SK-N-SH treated with all-trans-retinoic acid at 6 μM for 48 hours (cell line): ENCODE measurements around the gene STK4.

ENCODE experiments used
- ARNTL ChIP-seq: fragments of 450-650 bp; formaldehyde crosslinking; IDR thresholded peaks from 2 replicates; pipeline ENCODE4 v1.5.0; 2020; ENCODE audit warnings: low read depth, mild to moderate bottlenecking, moderate library complexity, borderline replicate concordance
- CSDC2 ChIP-seq: fragments of 250-450 bp; sonication (Bioruptor Pico); IDR thresholded peaks from 2 replicates; pipeline ENCODE4 v1.5.0; 2020; ENCODE audit warnings: mild to moderate bottlenecking, moderate library complexity
- ESRRG ChIP-seq: fragments of 250-450 bp; sonication (Bioruptor Pico); IDR thresholded peaks from 2 replicates; pipeline ENCODE4 v1.6.1; 2021; ENCODE audit warnings: mild to moderate bottlenecking
- PPARA ChIP-seq: fragments of 250-450 bp; sonication (Bioruptor Pico); IDR thresholded peaks from 2 replicates; pipeline ENCODE4 v1.5.0; 2020; ENCODE audit warnings: mild to moderate bottlenecking, borderline replicate concordance
- RARB ChIP-seq: fragments of 250-450 bp; sonication (Bioruptor Pico); IDR thresholded peaks from 2 replicates; pipeline ENCODE4 v1.8.0; 2021; ENCODE audit warnings: mild to moderate bottlenecking, moderate library complexity
- TCF4 ChIP-seq: fragments of 250-450 bp; sonication (Bioruptor Pico); IDR thresholded peaks from 2 replicates; pipeline ENCODE4 v1.8.0; 2021; ENCODE audit warnings: mild to moderate bottlenecking, moderate library complexity, borderline replicate concordance
- ZC3H10 ChIP-seq: fragments of 250-450 bp; sonication (Bioruptor Pico); IDR thresholded peaks from 2 replicates; pipeline ENCODE4 v1.5.1; 2021; ENCODE audit warnings: mild to moderate bottlenecking, moderate library complexity
- ZFP3 ChIP-seq: fragments of 250-450 bp; sonication (Bioruptor Pico); IDR thresholded peaks from 2 replicates; pipeline ENCODE4 v1.5.0; 2020; ENCODE audit warnings: mild to moderate bottlenecking, moderate library complexity
- ZNF70 ChIP-seq: fragments of 450-650 bp; formaldehyde crosslinking; IDR thresholded peaks from 2 replicates; pipeline ENCODE4 v1.5.0; 2020; ENCODE audit warnings: mild to moderate bottlenecking, moderate library complexity
- ZNF8 ChIP-seq: fragments of 450-650 bp; formaldehyde crosslinking; IDR thresholded peaks from 2 replicates; pipeline ENCODE4 v1.5.0; 2020; ENCODE audit warnings: mild to moderate bottlenecking, moderate library complexity
- TF ChIP-seq, protein P1 (sequence below): fragments of 250-450 bp; sonication (Bioruptor Pico); IDR thresholded peaks from 2 replicates; pipeline ENCODE4 v1.8.0; 2020; ENCODE audit warnings: mild to moderate bottlenecking, moderate library complexity, borderline replicate concordance
- TF ChIP-seq, protein P2 (sequence below): fragments of 250-450 bp; sonication (Bioruptor Pico); IDR thresholded peaks from 2 replicates; pipeline ENCODE4 v1.5.0; 2020; ENCODE audit warnings: mild to moderate bottlenecking, moderate library complexity
- TF ChIP-seq, protein P3 (sequence below): fragments of 250-450 bp; sonication (Bioruptor Pico); IDR thresholded peaks from 2 replicates; pipeline ENCODE4 v1.5.1; 2020; ENCODE audit warnings: low read depth, mild to moderate bottlenecking, moderate library complexity

DNA sequence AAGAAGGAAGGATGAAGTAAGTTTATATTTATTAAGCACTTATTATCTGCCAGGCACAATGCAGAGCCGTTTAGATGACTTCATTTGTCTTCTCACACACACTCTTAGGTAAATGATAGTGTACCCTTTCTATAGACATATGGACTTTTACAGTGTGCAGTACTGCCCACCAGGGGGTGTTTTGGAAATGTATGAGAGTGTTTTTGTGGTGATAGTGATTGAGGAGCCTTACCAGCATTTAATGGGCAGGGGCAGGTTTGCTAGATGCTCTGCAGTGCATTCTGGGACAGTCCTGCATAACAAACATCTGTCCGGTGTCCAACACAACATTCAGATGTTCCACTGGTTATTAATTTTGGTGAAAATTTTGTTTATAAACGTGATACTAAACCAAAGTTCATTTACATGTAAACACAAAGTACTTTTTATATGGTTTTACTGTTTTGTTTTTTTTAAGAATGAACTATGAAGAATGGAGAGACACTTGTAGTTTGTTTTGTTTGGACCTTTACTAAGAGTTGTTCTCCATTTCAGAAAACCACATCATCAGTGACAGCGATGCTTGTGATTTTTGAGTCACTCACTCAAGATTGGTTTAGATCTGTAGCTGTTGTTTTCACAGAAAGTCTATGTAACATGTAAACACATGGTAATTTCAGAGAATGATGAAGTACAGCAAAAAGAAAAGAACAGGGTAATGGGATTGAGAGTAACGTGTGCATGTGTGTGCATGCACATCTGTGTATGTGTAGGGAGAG is 114.7 kb downstream of the STK4 start:
- TF ChIP-seq CSDC2 (CRISPR knock-in tag) (no peak), ZNF70 (no peak), ARNTL (no peak), TCF4 (no peak), ZNF8 (CRISPR knock-in tag) (no peak), ESRRG (CRISPR knock-in tag) (no peak), ZFP3 (CRISPR knock-in tag) (no peak), RARB (no peak), PPARA (CRISPR knock-in tag) (no peak), ZC3H10 (no peak)
- TF ChIP-seq, protein P1, sequence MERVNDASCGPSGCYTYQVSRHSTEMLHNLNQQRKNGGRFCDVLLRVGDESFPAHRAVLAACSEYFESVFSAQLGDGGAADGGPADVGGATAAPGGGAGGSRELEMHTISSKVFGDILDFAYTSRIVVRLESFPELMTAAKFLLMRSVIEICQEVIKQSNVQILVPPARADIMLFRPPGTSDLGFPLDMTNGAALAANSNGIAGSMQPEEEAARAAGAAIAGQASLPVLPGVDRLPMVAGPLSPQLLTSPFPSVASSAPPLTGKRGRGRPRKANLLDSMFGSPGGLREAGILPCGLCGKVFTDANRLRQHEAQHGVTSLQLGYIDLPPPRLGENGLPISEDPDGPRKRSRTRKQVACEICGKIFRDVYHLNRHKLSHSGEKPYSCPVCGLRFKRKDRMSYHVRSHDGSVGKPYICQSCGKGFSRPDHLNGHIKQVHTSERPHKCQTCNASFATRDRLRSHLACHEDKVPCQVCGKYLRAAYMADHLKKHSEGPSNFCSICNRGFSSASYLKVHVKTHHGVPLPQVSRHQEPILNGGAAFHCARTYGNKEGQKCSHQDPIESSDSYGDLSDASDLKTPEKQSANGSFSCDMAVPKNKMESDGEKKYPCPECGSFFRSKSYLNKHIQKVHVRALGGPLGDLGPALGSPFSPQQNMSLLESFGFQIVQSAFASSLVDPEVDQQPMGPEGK: no peak
- TF ChIP-seq, protein P2, sequence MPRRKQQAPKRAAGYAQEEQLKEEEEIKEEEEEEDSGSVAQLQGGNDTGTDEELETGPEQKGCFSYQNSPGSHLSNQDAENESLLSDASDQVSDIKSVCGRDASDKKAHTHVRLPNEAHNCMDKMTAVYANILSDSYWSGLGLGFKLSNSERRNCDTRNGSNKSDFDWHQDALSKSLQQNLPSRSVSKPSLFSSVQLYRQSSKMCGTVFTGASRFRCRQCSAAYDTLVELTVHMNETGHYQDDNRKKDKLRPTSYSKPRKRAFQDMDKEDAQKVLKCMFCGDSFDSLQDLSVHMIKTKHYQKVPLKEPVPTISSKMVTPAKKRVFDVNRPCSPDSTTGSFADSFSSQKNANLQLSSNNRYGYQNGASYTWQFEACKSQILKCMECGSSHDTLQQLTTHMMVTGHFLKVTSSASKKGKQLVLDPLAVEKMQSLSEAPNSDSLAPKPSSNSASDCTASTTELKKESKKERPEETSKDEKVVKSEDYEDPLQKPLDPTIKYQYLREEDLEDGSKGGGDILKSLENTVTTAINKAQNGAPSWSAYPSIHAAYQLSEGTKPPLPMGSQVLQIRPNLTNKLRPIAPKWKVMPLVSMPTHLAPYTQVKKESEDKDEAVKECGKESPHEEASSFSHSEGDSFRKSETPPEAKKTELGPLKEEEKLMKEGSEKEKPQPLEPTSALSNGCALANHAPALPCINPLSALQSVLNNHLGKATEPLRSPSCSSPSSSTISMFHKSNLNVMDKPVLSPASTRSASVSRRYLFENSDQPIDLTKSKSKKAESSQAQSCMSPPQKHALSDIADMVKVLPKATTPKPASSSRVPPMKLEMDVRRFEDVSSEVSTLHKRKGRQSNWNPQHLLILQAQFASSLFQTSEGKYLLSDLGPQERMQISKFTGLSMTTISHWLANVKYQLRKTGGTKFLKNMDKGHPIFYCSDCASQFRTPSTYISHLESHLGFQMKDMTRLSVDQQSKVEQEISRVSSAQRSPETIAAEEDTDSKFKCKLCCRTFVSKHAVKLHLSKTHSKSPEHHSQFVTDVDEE: no peak
- TF ChIP-seq, protein P3, sequence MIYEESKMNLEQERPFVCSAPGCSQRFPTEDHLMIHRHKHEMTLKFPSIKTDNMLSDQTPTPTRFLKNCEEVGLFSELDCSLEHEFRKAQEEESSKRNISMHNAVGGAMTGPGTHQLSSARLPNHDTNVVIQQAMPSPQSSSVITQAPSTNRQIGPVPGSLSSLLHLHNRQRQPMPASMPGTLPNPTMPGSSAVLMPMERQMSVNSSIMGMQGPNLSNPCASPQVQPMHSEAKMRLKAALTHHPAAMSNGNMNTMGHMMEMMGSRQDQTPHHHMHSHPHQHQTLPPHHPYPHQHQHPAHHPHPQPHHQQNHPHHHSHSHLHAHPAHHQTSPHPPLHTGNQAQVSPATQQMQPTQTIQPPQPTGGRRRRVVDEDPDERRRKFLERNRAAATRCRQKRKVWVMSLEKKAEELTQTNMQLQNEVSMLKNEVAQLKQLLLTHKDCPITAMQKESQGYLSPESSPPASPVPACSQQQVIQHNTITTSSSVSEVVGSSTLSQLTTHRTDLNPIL (CRISPR knock-in tag): no peak
